Vagina (tissue), 2 donors: ENCODE measurements around the gene PVALB.

Source experiments
- CTCF ChIP-seq, 3 experiments: fragments of 450-650 bp in 2 of 3; fragments of 200-600 bp in 1 of 3; sonication (generic) in 1 of 3; IDR thresholded peaks; one replicate each; pipeline ENCODE4 v1.5.1; 2017 to 2019; ENCODE audit warnings: antibody characterized with exemption in 3 of 3, mild to moderate bottlenecking in 2 of 3, moderate library complexity in 2 of 3
- POLR2A ChIP-seq, 2 donors: fragments of 450-650 bp; IDR thresholded peaks; one replicate each; pipeline ENCODE4 v1.6.1; 2017; ENCODE audit warnings: antibody characterized with exemption in 2 of 2, mild to moderate bottlenecking in 2 of 2, moderate library complexity in 2 of 2
- POLR2AphosphoS5 ChIP-seq, 2 donors: sonication (generic); formaldehyde crosslinking; IDR thresholded peaks; one replicate each; pipeline ENCODE4 v1.9.0; 2017; ENCODE audit warnings: antibody characterized with exemption in 2 of 2, mild to moderate bottlenecking in 2 of 2, low read depth in 1 of 2; ENCODE audit not compliant: insufficient read depth in 1 of 2

- TF ChIP-seq CTCF (IDR thresholded peaks at IDR 0.05) (no peak), POLR2AphosphoS5 (IDR thresholded peaks at IDR 0.05; ENCODE audit: insufficient read depth in 1 of 2, low read depth in 1 of 2) (peak in 1 of 2 donors; percentile 37), POLR2A (IDR thresholded peaks at IDR 0.05) (no peak)
Observed at GRCh38 chr22:36762687-36763260, 54.1 kb downstream of the PVALB start.
